K562 (cell line): ENCODE data around the gene PIK3CB. TPM values are rescaled to one million over a fixed set of nuclear protein-coding genes. Genes with fewer than 3 reads are reported as not detected.
A peak's percentile ranks its signal among the peaks of the same experiment; 100 is the strongest.

Experiments used
- ATAC-seq: fragments of 200-7000 bp; cut with Tn5 transposase; 3 replicates; pipeline ENCODE4 v1.9.1; 2020; ENCODE audit warnings: moderate library complexity
- BruUV-seq: library from RNA; stranded (reverse); fragments of 400-500 nt; replicated peaks from 2 replicates; lab custom pipeline; 2021; lab: Mats Ljungman, UMichigan
- CTCF ChIA-PET: fragments of 300-600 bp; formaldehyde crosslinking; extraction: SDS; loops from one replicate; lab custom pipeline; 2021; ENCODE audit warnings: low intra/inter-chr PET ratio; lab: Yijun Ruan, JAX
- POLR2A ChIA-PET: fragments of 300-600, 350-650 bp; sonication (Branson Sonifier 250); formaldehyde crosslinking; extraction: SDS; loops from one replicate; lab custom pipeline; 2021; ENCODE audit warnings: antibody characterized with exemption, inconsistent platforms; lab: Yijun Ruan, JAX
- DNase-seq, 4 experiments: peaks; one replicate each; pipeline versions ENCODE4 v3.0.0 to v3.0.0-alpha.2; 2011 to 2018; ENCODE audit warnings: low spot score in 3 of 4, mixed read lengths in 3 of 4; ENCODE audit errors: extremely low read depth in 1 of 4
- FAIRE-seq: peaks from 2 replicates; lab custom pipeline; 2011; peaks lifted over from hg19 to GRCh38; lab: Jason Lieb, UNC
- H2AFZ ChIP-seq: 2 replicates; pipeline ENCODE4 v1.6.0; 2011; ENCODE audit warnings: low read depth, low read length, control low read depth, inconsistent platforms
- H3K27ac ChIP-seq: fragments of 200-600 bp; 3 replicates; pipeline ENCODE4 v1.8.0; 2011; ENCODE audit warnings: low read depth, mild to moderate bottlenecking, control low read depth, inconsistent platforms, low read length, moderate library complexity, mixed read lengths; ENCODE audit errors: extremely low read depth
- H3K27me3 ChIP-seq, 2 experiments: fragments of 300-600 bp in 1 of 2; 2 replicates in 1 of 2; 3 replicates in 1 of 2; pipeline versions ENCODE4 v1.6.0 to v1.8.0; 2011; ENCODE audit warnings: inconsistent platforms in 2 of 2, low read length in 2 of 2, mild to moderate bottlenecking in 1 of 2, mixed read lengths in 1 of 2, moderate library complexity in 1 of 2; ENCODE audit not compliant: control insufficient read depth in 2 of 2, insufficient read depth in 2 of 2
- H3K36me3 ChIP-seq: fragments of 300-600 bp; 3 replicates; pipeline ENCODE4 v1.8.0; 2011; ENCODE audit warnings: mild to moderate bottlenecking, low read length, inconsistent platforms; ENCODE audit not compliant: control insufficient read depth, insufficient read depth
- H3K4me1 ChIP-seq, 2 experiments: fragments of 200-600 bp in 1 of 2; replicated peaks in 1 of 2; 2 replicates in 1 of 2; 3 replicates in 1 of 2; pipeline versions ENCODE4 v1.5.1 to v1.8.0; 2011; ENCODE audit warnings: inconsistent platforms in 2 of 2, low read length in 2 of 2, mild to moderate bottlenecking in 1 of 2, mixed read lengths in 1 of 2, moderate library complexity in 1 of 2; ENCODE audit not compliant: control insufficient read depth in 2 of 2, insufficient read depth in 2 of 2
- H3K4me2 ChIP-seq: 2 replicates; pipeline ENCODE4 v1.6.1; 2011; ENCODE audit warnings: low read length, control low read depth, inconsistent platforms, mixed read lengths; ENCODE audit not compliant: insufficient read depth
- H3K4me3 ChIP-seq: fragments of 200-600 bp; sonication (generic), shearing (Covaris generic); 2 replicates; pipeline ENCODE4 v1.5.1; 2016; ENCODE audit warnings: control low read depth, inconsistent platforms
- H3K79me2 ChIP-seq: fragments of 200-600 bp; 3 replicates; pipeline ENCODE4 v1.8.0; 2011; ENCODE audit warnings: low read length, inconsistent platforms; ENCODE audit not compliant: control insufficient read depth, insufficient read depth
- H3K9ac ChIP-seq, 2 experiments: 2 replicates each; pipeline versions ENCODE4 v1.6.0 to v1.6.1; 2011; ENCODE audit warnings: low read depth in 2 of 2, low read length in 2 of 2, control low read depth in 1 of 2, inconsistent platforms in 1 of 2, mild to moderate bottlenecking in 1 of 2, mixed read lengths in 1 of 2; ENCODE audit not compliant: insufficient read depth in 1 of 2
- H3K9me1 ChIP-seq: one replicate; pipeline ENCODE4 v1.6.0; 2011; ENCODE audit warnings: inconsistent platforms, mild to moderate bottlenecking, low read length, moderate library complexity; ENCODE audit not compliant: control insufficient read depth, insufficient read depth
- H3K9me3 ChIP-seq: replicated peaks from 2 replicates; pipeline ENCODE4 v1.5.1; 2011; ENCODE audit warnings: low read depth, low read length, inconsistent platforms; ENCODE audit not compliant: control insufficient read depth, insufficient read depth
- H4K20me1 ChIP-seq: replicated peaks from 2 replicates; pipeline ENCODE4 v1.6.1; 2011; ENCODE audit warnings: low read length, inconsistent platforms, mixed read lengths; ENCODE audit not compliant: control insufficient read depth, insufficient read depth
- HLTF ChIP-seq: fragments of 450-650 bp; IDR thresholded peaks from 2 replicates; pipeline ENCODE4 v1.6.1; 2016
- POLR2H ChIP-seq: IDR thresholded peaks from 2 replicates; pipeline ENCODE4 v1.6.1; 2016; ENCODE audit warnings: missing genetic modification characterization, low read depth, mild to moderate bottlenecking, control low read depth, missing compliant biosample characterization, moderate library complexity
- POLR3A ChIP-seq: IDR thresholded peaks from 2 replicates; pipeline ENCODE4 v1.6.1; 2011; ENCODE audit warnings: borderline replicate concordance, mild to moderate bottlenecking, moderate library complexity; ENCODE audit not compliant: insufficient read length, insufficient read depth; ENCODE audit errors: extremely low read depth
- ZBTB5 ChIP-seq: fragments of 450-650 bp; IDR thresholded peaks from 2 replicates; pipeline ENCODE4 v1.6.1; 2017; ENCODE audit warnings: antibody characterized with exemption
- ZNF408 ChIP-seq: fragments of 250-450 bp; sonication (Bioruptor Pico); IDR thresholded peaks from 2 replicates; pipeline ENCODE4 v1.4.0; 2020; ENCODE audit warnings: low read depth, mild to moderate bottlenecking, moderate library complexity
- ZNF512 ChIP-seq: IDR thresholded peaks from 2 replicates; pipeline ENCODE4 v1.6.1; 2016; ENCODE audit warnings: missing genetic modification characterization, missing compliant biosample characterization
- WGBS: fragments of 100-300 bp; shearing (Covaris generic); methylation state at CpG from one replicate; pipeline ENCODE4 v1.1.6; 2016; ENCODE audit warnings: low coverage, mixed read lengths; ENCODE audit not compliant: insufficient coverage; ENCODE audit errors: missing lambda C conversion rate; 5-methylcytosine and 5-hydroxymethylcytosine counted together
- in situ Hi-C: fragments of 300-500 bp; cut with MboI; formaldehyde crosslinking; loops from 4 replicates; pipeline ENCODE4 v1.15.0; 2018; ENCODE audit warnings: inconsistent platforms, mixed read lengths
- intact Hi-C: fragments of 100-400 bp; cut with micrococcal nuclease; formaldehyde crosslinking; loops from 2 replicates; pipeline ENCODE4 v1.14.2; 2022
- polyA plus RNA-seq, 8 experiments: library from polyadenylated mRNA; depleted of rRNA in 4 of 8; stranded (reverse) in 5 of 8; unstranded in 3 of 8; fragments of >200 nt; fragmentation: Nextera tagmentation in 2 of 8; fragmentation: Illumina TruSeq in 1 of 8; extraction: Ambion mirVana in 2 of 8; extraction: Trizol in 1 of 8; gene quantifications; 2 replicates each; pipeline versions ENCODE4 v1.2.1 to v1.2.3, GENCODE V29; 2011 to 2014; ENCODE audit warnings: inconsistent platforms in 1 of 8, missing spikeins in 1 of 8
- total RNA-seq, 7 experiments: library from RNA; depleted of rRNA in 6 of 7; stranded (reverse); fragments of >200 nt in 6 of 7; fragmentation: Illumina TruSeq in 2 of 7; extraction: Trizol in 2 of 7; gene quantifications; 2 replicates each; pipeline versions ENCODE4 v1.2.1 to v1.2.3, GENCODE V29; 2011 to 2021; ENCODE audit warnings: low replicate concordance in 1 of 7

Gene PIK3CB
- total and polyA plus RNA-seq, 9 of the 15 experiments (the other 6 are each of a cell fraction or from before 2014, with no cell fraction given) = 15.3 to 62.6 (median 28.3) TPM

DNA sequence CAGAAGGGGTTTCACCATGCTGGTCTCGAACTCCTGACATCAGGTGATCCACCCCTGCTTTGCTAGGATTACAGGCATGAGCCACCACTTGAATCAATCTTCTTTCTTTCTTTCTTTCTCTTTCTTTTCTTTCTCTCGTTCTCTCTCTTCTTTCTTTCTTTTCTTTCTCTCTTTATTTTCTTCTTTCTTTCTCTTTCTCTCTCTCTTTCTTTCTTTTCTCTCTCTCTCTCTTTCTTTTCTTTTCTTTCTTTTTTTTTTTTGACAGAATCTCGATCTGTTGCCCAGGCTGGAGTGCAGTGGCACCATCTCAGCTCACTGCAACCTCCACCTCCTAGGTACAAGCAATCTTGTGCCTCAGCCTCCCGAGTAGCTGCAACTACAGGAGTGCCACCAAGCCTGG is 37.9 kb upstream of the PIK3CB start:
- Histone ChIP-seq H3K27ac (no peak overlapping the region), H3K27me3 (no peaks in the 10 kb centered on the region), H3K36me3 (no peaks in the 10 kb centered on the region), H2AFZ (no peak overlapping the region), H4K20me1 (no peaks in the 10 kb centered on the region), H3K9me1 (no peaks in the 10 kb centered on the region), H3K79me2 (no peaks in the 10 kb centered on the region), H3K4me3 (no peak overlapping the region), H3K4me2 (no peak overlapping the region), H3K9me3 (peaks cover 9% of the 10 kb centered on the region; the same call in 1 of the 2 replicates), H3K9ac (no peak overlapping the region), H3K4me1 (peaks cover 5 to 25% of the 10 kb centered on the region in 2 experiments; a peak in 2 of 5 replicates)
- intact Hi-C loops (no loop called here), in situ Hi-C loops (no loop called here)
- ChIA-PET POLR2A (interaction anchor here (0.6 kb wide), 1 partner anchor 27 kb away, joined by 3 read pairs; no protein-coding TSS in a partner anchor), CTCF (no interaction called here)
- 94% methylated on average over 3 of the region's 4 CpGs for WGBS
- ATAC-seq (no peak), DNase-seq (no peak), FAIRE-seq (no peak)
- BruUV-seq = no TSS peak
- TF ChIP-seq ZNF408 (no peak), ZBTB5 (0 out of 2 replicates have a peak, but pooled peaks have one; percentile 54), ZNF512 (tag) (peak; percentile 84), POLR2H (tag) (no peak), HLTF (0 out of 2 replicates have a peak, but pooled peaks have one; percentile 23), POLR3A (no peak)
